Measurements from ENCODE around the gene METTL5.
"Not testable (repeated sequence)": the region's sequence is repeated elsewhere in the genome, so short reads cannot be mapped to it uniquely, and the experiment has no call there.

The METTL5 gene

GRCh38 chr2:169824373-169825333, at the start of gene METTL5:
Gene METTL5, minus strand, starts transcription at chr2:169824905. Its CDS starts 308 bp downstream, at chr2:169824597.
- no peak for DNase-seq (ENCODE audit: low read depth)

DNA sequence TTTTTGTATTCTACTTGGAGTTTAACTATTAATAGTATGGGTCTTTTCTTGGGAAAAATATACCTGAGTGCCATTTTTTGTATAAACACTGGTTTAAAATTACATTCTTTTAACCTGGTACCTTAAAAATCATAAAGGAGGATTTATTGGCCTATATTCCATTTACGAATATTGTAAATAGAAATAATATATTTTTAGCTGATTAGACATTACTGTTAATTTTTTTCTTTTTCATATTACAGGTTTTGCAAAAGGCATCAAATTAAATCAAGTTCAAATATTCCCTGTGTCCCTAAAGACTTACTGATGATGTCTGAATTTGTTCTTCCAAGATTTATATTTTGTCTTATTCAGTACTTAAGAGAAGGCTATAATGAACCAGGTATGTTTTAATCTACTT, 47.3 kb upstream of the METTL5 start:
- DNase-seq (ENCODE audit: low read depth) = no peak

- DNase-seq (ENCODE audit: low read depth) = not testable (repeated sequence)
Observed at GRCh38 chr2:169871369-169871768, 46.7 kb upstream of the METTL5 start.

GRCh38 chr2:169868951-169869350, 44.2 kb upstream of the METTL5 start:
- no peak for DNase-seq (ENCODE audit: low read depth)

- DNase-seq (ENCODE audit: low read depth) = no peak
Observed at GRCh38 chr2:169867579-169867978, 42.9 kb upstream of the METTL5 start.

DNA sequence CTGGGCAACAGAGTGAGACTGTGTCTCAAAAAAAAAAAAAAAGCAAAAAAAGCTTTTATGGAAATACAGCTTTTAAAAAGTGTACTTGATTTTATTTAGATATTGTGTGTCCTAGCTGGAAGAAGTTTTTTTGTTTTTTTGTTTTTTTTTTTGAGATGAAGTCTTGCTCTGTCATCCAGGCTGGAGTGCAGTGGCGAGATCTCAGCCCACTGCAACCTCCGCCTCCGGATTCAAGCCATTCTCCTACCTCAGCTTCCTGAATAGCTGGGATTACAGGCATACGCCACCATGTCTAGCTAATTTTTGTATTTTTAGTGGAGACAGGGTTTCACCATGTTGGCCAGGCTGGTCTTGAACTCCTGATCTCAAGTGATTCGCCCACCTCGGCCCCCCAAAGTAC, 41.5 kb upstream of the METTL5 start:
- not testable (repeated sequence) for DNase-seq (ENCODE audit: low read depth)

GRCh38 chr2:169865492-169865891, 40.8 kb upstream of the METTL5 start:
- DNase-seq (ENCODE audit: low read depth) = no peak

GRCh38 chr2:169862816-169863215, 38.1 kb upstream of the METTL5 start:
- DNase-seq (ENCODE audit: low read depth) = no peak

GRCh38 chr2:169860149-169860548, 35.4 kb upstream of the METTL5 start:
- no peak for DNase-seq (ENCODE audit: low read depth)

DNA sequence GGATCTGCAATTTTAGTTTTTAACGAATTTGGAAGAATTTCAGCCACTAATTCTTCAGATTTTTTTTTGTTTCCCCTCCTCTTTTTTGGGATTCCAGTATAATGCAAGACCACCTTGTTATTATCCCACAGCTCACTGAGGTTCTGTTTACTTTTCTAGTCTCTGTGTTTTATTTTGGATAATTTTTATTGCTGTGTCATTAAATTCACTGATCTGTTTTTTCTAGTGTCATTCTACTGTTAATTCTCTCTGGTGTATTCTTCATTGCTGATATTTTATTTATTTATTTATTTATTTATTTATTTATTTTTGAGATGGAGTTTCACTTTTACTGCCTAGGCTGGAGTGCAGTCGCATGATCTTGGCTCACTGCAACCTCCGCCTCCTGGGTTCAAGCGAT, 34.7 kb upstream of the METTL5 start:
- DNase-seq (ENCODE audit: low read depth) = no peak

GRCh38 chr2:169855281-169856258, 30.9 kb upstream of the METTL5 start:
- not testable (repeated sequence) for DNase-seq (ENCODE audit: low read depth)

DNA sequence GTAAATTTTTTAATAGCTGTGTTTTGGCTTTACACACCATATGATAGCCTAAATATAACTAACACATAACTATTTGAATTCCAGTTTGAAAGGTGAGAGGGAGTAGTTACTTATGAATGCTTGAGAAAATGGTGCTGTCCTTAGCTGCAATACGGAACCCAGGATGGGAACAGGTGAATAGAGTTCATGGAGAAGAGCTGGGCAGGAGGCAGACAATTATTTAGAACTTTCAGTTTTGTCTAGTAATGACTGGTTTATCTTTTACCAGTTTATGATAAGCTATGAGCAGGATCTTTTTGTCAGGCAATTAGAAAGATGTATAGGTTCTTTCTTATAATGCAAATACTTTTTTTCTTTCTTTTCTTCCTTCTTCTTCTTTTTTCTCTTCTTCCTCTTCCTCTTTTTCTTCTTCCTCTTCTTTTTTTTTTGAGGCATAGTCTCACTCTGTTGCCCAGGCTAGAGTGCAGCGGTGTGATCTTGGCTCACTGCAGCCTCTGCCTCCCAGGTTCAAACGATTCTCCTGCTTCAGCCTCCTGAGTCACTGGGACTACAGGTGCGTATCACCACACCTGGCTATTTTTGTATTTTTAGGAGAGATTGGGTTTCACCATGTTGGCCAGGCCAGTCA, 28.4 kb upstream of the METTL5 start:
- DNase-seq (ENCODE audit: low read depth) = no peak

DNA sequence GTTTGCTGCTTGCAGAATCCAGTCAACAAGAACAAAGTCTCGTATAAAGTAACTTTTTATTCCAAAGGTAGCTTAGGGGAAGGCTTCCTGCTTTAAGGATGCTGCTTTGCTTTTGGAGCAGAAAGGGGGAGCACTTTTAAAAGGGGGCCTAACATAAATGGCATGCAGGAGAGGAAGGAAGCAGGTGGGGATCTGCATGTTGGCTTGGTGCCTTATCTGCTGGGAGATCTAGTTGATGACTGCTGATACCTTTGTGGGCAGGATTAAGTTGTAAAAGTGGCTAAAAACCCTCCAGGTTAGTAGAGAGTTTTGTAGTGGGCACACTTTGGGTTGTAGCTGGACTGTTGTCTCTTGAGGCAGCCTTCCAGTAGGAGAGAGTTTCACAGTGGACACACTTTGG, 25.0 kb upstream of the METTL5 start:
- no peak for DNase-seq (ENCODE audit: low read depth)

DNA sequence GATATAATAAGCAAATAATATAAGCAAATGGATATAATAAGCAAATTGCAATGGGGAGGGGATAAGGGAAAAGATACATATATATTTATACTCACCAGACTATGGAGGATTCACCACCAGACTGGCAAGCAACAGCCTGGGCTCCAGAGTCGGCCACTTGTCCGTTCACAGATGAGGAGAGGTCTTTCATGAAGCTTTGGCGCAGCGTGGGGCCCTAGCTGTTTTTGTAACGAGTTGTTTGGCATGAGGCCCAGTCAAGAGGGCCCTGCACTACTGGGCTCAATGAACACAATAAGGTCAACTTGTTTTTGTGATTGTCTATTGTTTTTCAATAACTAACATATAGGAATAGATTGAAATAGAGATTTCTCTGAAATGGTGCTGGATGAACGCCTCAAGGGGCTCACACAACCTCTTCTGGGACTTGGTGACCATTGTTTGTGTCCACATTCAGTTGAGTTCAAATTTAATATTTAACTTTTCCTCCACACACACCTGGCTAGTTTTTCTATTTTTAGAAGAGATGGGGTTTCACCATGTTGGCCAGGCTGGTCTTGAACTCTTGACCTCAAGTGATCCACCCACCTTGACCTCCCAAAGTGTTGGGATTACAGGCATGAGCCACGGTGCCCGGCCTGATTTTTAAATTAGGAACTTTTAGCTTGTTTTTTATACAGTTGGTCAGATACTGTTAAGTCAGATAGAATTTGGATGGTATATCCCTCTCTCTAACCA, 24.4 kb upstream of the METTL5 start:
- not testable (repeated sequence) for DNase-seq (ENCODE audit: low read depth)

DNA sequence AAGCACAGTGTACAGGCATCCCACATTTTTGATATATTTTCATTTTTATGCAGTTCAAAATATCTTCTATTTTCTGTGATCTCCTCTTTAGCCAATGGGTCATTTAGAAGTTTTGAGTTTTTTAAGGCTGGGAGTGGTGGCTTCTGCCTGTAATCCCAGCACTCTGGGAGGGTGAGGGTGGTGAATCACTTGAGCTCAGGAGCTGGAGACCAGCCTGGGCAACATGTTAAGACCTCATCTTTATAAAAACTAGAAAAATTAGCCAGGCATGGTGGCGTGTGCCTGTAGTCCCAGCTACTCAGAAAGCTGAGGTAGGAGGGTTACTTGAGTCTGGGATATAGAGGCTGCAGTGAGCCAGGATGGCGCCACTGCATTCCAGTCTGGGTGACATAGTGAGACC, 20.3 kb upstream of the METTL5 start:
- DNase-seq (ENCODE audit: low read depth) = peak; percentile 17

DNA sequence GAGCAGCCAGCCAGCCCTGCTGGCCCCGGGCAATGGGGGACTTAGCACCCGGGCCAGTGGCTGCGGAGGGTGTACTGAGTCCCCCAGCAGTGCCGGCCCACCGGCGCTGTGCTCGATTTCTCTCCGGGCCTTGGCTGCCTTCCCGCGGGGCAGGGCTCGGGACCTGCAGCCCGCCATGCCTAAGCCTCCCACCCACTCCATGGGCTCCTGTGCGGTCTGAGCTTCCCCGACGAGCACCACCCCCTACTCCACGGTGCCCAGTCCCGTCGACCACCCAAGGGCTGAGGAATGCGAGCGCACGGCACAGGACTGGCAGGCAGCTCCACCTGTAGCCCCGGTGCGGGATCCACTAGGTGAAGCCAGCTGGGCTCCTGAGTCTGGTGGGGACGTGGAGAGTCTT, 16.9 kb upstream of the METTL5 start:
- not testable (repeated sequence) for DNase-seq (ENCODE audit: low read depth)

DNA sequence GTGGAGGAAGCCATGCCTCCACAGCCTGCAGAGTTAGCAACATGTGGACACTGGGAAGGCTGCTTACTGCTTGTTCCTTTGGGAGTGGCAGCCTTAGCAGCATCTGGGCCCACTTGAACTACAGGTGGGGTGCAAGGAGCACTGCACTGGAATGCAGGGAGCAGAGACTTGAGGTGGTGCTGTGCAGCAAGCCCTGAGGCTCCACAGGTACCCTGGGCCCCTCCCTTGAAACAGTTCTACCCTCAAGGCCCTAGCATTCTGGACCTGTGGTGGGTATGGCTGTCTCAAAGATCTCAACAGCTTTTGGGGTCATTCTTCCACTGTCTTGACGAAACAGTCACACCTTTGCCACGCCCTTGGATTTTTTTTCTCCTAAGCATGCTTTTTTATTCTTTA, 16.0 kb upstream of the METTL5 start:
- no peak for DNase-seq (ENCODE audit: low read depth)

- DNase-seq (ENCODE audit: low read depth) = no peak
Observed at GRCh38 chr2:169839954-169840746, 15.4 kb upstream of the METTL5 start.

GRCh38 chr2:169838743-169839489, 14.2 kb upstream of the METTL5 start:
- no peak for DNase-seq (ENCODE audit: low read depth)

DNA sequence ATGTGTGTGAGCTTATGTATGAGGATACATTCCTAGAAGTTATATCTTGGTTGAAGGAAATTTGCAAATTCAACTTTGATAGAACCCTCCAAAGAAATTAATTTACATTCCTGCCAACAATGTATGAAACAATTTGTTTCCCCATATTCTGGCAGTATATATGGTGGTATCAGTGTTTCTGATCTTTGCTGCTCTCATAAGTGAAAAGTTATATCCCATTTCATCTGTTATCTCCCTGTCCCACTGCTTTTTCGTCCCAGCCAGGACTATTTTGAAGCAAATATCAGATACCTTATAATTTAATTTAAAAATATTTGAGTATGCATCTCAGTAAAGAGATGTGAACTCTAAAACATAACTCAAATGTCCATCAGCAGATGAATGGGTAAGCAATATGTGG, 9.7 kb upstream of the METTL5 start:
- DNase-seq (ENCODE audit: low read depth) = no peak
